ENCODE measurements around the gene DGKD.

DNA sequence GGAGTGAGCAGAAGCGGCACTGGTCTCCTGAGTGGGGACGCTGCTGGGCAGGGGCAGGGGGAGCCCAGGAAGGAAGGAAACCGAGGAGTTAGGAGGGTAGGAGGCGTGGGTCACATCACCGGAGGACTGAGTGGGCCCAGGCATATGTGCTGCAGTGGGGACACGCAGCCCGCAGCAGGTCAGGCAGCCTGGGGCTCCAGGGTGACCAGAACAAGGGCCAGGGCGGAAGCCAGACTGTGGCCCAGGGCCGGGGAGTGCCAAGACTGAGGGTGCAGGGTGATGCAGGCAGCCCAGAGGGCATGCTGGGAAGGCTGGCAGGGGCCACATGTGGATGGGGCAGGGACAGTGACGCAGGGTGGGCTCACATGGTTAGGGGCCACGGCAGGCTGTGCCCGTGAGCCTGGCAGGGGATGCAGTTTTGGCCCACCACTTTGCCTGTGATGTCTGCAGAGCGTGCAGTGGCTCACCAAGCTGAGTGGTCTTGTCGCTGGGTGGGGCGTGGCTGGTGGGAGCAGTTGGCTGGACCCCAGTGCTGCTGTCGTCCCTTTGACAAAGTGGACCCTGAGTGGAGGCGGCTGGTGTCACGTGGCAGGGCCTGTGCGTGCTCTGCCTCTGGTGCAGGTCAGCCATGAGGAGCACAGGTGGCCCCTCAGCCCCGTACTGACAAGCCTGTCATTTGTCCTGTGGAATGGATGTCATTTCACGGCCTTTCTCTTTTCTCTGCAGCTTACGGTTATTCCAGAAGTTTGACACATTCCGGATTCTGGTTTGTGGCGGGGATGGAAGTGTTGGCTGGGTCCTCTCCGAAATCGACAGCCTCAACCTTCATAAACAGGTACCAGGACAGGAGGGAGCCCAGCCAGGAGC lies 87.1 kb downstream of the DGKD start:
- TF ChIP-seq, protein P1, sequence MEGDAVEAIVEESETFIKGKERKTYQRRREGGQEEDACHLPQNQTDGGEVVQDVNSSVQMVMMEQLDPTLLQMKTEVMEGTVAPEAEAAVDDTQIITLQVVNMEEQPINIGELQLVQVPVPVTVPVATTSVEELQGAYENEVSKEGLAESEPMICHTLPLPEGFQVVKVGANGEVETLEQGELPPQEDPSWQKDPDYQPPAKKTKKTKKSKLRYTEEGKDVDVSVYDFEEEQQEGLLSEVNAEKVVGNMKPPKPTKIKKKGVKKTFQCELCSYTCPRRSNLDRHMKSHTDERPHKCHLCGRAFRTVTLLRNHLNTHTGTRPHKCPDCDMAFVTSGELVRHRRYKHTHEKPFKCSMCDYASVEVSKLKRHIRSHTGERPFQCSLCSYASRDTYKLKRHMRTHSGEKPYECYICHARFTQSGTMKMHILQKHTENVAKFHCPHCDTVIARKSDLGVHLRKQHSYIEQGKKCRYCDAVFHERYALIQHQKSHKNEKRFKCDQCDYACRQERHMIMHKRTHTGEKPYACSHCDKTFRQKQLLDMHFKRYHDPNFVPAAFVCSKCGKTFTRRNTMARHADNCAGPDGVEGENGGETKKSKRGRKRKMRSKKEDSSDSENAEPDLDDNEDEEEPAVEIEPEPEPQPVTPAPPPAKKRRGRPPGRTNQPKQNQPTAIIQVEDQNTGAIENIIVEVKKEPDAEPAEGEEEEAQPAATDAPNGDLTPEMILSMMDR (IDR thresholded peaks at IDR 0.05), result no peak
- no peak for TF ChIP-seq POLR2A (IDR thresholded peaks at IDR 0.05)
- TF ChIP-seq EP300 (IDR thresholded peaks at IDR 0.05), result no peak
